Measurements from ENCODE around the gene WNT8A.
"Not testable (repeated sequence)": the region's sequence is repeated elsewhere in the genome, so short reads cannot be mapped to it uniquely, and the experiment has no call there.

WNT8A gene, protein sequence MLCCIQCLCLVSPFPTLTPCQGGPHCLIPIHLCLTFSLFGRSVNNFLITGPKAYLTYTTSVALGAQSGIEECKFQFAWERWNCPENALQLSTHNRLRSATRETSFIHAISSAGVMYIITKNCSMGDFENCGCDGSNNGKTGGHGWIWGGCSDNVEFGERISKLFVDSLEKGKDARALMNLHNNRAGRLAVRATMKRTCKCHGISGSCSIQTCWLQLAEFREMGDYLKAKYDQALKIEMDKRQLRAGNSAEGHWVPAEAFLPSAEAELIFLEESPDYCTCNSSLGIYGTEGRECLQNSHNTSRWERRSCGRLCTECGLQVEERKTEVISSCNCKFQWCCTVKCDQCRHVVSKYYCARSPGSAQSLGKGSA

DNA sequence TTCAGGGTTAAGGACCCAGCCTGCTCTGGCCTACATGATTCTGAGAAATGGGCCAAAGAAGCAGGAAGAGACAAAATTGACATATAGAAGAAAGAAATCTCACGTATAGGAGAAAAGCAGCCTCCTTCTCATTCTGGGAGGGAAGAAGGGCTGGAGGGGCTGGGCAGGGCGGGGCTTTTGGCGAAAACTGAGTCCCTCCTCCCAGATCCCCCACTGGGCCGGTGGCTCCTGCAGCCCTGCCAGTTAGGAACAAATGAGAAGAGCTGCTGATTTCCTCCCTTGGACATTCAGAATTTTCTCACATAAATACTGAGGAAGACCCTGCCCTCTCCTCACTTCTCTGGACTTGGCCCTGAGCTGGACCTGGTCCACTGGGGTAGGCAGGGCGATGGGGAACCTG is at the start of gene WNT8A:
WNT8A (plus strand) TSS at position 332 of the 400 bp plus-strand sequence. CDS start 95 bp downstream, outside the sequence.
- no peak for DNase-seq

GRCh38 chr5:138035605-138036537 is 48.0 kb upstream of the WNT8A start:
- peak; percentile 82 for DNase-seq

- DNase-seq = no peak
Observed at GRCh38 chr5:138037271-138037670, 46.6 kb upstream of the WNT8A start.

DNA sequence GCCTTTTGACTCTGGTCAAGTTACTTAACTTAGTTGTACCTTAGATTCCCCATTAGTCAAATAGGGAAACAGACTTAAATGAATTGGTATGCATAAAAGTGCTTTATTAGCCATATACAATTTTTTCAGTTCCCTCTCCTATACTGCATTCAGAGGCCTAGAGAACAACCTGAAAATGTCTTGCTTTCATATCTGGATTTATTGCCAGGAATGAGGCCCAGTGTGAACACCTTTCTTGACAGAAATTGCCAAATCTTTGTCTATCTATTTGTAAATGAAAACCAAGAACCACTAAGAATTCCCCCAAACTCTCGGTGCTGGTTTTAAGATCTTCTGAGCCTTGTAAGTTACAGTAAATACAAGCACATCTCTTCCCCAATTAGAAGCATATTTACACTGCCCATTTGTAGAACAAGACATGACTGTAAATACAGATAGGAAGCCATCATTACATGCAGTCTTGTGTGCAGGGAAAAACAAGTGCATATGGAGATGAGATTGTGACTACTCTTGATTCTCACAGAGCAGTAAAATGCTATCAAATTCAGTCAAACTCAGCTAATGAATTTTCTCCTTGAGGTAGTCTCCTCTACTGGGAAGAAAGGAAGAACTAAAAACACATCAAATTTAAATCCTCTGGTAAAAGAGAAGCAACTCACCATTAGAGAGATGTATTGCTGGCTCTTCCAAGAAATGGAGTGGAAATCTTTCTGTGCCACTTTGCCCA is 45.8 kb upstream of the WNT8A start:
- DNase-seq = no peak

DNA sequence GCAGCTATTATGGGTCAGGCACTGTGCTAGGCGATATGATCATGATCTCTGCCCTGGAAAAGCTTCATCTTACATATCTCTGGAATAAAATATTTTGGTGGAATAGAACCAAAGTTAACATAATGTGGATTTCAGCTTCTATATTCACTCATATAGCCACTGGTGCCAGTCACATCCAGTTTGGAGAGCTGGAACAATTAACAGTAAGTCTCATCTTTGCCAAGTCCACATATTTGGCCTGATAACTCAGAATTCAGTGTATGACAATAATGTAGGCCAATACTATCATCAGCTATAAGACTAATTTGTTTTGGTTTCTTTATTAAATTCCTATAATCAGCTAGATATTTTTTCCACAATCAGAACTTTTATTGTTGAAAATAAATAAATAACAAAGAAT is 45.0 kb upstream of the WNT8A start:
- DNase-seq = no peak

GRCh38 chr5:138045283-138045682 is 38.5 kb upstream of the WNT8A start:
- not testable (repeated sequence) for DNase-seq

DNA sequence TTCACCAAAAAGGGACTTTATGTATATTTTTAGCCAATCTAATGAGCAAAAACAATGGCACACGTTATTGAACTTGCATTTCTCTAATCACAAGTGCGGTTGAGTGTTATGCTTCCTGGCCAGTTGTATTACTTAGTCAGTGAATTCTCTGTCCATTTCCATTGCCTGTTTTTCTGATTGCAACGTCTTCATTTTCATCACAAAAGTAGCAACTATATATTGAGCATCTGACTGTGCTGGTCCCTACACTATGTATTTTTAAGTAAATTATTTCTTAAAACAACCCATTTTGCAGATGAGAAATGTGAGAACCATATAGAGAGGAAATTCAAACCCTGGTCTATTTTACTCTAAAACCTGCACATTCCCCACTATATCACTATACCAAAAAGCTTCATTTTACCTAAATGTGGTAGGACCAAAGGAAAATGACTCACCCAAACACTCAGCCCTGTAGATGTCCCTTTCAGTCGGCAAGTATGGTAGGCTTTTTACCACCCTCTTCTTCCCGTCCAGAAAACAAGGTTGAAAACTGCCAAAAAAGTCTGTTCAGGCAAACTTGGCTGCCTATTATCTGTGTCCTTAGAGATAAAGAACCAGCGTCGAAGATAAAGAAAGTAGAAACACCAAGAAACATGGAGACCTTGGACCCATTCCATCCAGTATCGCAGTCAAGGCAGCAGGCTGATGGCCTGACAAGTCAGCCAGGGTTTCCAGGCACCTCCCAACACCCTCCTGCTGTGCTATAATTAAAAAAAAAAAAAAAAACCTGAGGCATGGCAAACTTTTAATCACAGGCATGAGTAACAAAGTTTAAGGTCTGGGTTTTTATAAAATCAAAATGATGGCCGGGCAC is 32.2 kb upstream of the WNT8A start:
- no peak for DNase-seq

GRCh38 chr5:138052718-138053117 is 31.1 kb upstream of the WNT8A start:
- not testable (repeated sequence) for DNase-seq

- no peak for DNase-seq
Observed at GRCh38 chr5:138053554-138053953, 30.3 kb upstream of the WNT8A start.

DNA sequence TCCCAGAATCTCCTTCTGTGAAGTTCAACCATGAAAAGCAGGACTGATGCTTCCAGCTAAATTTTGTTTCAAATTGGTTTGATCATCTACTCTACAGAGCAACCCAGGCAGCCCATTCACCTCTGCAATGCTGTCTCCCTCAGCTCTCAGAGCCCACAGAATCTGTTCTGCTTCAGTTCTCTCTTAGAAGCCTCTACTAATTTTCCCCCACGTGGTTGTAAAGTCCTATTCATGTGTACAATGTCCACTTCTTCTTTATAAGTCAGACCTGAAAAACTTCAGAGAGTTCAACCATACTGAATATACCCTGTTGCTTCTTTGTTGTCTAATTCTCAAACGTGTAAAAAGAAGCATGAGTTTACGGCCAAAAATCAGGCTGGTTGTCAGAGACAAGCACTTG is 29.6 kb upstream of the WNT8A start:
- DNase-seq = no peak

GRCh38 chr5:138054847-138055558 is 28.8 kb upstream of the WNT8A start:
- DNase-seq = no peak

DNA sequence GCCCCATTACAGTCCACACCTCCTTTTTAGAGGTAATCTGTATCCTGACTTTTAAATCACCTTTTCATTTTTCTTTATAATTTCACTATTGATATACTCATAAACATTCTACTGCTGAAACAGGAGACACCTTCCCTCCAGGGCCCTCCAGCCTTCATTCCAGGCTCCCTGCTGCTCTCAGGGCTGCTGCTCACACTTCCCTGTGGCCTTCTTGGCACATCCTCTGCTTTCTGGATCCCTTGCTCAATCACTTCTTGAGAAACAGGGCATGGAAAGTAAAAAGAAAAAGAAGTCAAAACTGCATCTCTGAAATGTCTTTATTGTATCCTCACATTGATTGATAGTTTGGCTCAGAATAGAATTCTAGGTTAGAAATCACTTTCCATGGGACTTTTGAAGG is 19.3 kb upstream of the WNT8A start:
- no peak for DNase-seq

DNA sequence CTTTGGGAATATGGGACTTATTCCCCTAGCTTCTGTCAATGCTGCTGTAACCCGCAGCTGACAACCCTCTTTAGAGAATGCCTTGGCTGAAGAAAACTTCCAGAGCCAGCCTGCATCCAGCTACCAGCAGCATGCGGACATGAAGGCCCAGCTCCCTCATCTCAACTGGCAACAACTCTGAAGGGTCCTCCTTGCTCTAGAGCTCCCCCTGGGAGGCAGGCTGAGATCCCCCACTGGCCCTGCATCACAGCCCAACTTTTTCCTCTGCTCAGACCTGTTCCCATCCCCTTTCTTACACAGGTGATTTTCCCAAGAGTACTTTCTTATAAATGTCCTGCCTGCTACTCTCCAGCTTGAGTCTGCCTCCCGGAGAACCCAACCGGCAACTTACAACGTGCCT is 18.7 kb upstream of the WNT8A start:
- DNase-seq = no peak

- no peak for DNase-seq
Observed at GRCh38 chr5:138067945-138068344, 15.9 kb upstream of the WNT8A start.

DNA sequence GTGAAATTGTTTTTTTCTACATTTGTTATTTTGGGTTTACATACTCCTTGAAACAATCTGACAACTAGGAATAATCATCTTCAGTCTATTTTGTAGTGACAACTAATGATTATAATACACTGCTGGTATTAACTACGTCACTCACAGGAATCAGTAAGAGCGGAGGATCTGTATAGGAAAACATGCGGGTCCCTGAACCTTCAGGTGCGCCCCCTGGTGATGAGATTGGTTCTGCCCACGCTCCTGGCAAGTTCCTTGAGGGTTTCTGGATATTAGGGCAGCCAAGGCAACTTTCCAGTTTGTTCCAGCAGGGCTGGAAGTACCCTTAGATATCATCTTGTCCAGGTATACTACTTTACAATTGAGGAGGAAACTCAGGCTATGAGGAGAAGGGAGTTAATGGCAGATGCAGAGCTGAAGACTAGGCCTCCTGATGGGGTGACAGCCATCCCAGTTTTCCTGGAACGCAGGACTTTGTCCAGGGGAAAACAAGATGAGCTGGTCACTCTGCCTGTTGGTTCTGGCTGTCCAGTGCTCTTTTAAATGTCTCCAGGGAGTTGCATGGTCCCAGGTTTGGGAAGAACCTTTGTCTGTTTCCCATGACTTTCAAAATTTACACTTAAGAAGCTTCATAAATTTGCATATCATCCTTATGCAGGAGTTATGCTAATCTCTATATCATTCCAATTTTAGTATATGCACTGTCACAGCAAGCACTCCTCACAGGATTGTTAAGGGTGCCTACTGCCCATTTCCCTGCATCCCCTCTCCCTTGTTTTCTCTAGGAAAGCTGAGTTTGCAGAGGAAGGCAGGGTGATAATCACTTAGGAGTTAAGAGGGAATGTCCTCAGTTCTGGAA is 14.9 kb upstream of the WNT8A start:
- peak; percentile 32 for DNase-seq

DNA sequence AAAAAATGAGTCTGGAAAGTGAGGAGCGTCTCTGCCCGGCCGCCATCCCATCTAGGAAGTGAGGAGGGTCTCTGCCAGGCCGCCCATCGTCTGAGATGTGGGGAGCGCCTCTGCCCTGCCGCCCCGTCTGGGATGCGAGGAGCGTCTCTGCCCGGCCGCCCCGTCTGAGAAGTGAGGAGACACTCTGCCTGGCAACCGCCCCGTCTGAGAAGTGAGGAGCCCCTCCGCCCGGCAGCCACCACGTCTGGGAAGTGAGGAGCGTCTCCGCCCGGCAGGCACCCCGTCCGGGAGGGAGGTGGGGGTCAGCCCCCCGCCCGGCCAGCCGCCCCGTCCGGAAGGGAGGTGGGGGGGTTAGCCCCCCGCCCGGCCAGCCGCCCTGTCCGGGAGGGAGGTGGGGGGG is 13.8 kb upstream of the WNT8A start:
- DNase-seq = not testable (repeated sequence)

DNA sequence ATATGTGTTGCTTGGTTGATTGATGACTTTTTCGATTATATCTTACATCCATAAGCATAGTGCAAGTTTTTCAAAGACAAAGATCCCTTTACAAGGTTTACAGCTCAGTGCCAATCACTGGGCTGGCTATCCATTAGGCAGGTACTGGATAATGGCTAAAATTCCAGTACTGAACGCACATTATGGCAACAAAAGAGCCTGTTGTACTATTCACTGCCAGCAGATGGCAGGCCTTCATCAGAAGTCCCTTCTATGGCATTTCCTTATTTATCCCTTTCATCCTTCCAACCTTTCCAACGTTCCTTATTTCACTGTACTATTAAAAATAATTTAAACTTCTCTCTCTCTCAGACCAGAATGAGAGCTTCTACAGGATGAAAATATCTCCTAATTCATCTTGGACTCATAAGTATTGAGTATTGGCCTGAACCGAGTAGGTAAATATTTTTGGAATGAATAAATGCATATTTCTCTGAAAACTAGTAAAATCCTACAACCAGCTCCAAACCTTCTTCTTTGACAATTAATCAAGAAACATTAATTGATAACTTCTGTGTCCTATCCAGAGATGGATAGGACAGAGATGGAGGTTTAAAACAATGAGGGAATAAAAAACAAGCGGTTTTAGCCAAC is 6.7 kb upstream of the WNT8A start:
- DNase-seq = peak; percentile 22

DNA sequence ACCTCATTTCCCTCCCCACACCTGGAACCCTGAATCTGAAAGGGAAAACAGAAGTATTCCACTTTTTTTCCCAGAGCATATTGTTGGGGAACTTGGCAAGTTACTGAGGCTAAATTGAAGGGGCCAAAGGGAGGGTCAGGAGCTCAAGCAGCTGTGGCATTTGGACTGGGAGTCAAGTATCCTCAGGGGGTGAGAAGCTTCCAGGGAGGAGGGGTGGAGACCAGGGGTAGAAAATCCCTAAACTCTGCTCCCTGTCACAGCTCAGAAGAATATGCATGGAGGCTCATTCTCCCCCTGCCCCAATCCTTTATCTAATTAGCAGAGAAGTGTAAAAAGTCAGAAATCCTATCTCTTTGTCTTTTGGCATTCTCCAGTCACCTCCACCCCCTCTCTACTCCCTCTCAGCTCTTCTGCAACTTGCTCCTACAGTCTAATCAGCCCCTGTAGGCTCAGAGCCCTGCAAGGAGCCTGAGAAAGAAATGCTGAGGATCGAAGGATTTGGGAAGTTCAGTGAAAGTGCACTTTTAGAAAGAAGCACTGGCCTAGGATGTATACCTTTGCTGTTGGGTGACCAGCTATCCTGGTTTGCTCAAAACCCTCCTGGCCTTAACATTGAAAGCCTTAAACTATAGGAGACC is 5.7 kb upstream of the WNT8A start:
- DNase-seq = no peak

DNA sequence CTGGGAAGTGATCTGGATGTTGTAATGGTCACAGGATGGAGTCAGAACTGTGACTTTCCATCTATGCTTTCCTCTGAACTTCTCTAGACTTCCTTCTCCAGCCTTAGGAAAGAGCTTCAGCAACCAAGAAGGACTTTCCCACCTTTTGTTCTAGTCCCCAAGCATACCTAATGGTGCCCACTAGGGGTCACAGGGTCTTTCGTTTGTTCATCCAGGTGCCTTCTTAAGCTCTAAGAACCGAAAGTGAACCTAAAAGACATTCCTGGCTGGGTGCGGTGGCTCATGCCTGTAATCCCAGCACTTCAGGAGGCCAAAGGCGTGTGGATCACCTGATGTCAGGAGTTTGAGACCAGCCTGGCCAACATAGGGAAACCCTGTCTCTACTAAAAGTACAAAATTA is 1.8 kb upstream of the WNT8A start:
- no peak for DNase-seq

- DNase-seq = no peak
Observed at GRCh38 chr5:138091685-138092084, 7.9 kb downstream of the WNT8A start.
